HG02852 (cell line): ENCODE measurements around the gene CCDC120.

Experiments used
- ATAC-seq: cut with Tn5 transposase; IDR thresholded peaks from one replicate; pipeline ENCODE4 v1.9.1; 2021; ENCODE audit warnings: mild to moderate bottlenecking, moderate library complexity; ENCODE audit not compliant: unreplicated experiment

CCDC120 gene

GRCh38 chrX:49100704-49101628 is 42.2 kb downstream of the CCDC120 start:
- ATAC-seq = peak; percentile 93

DNA sequence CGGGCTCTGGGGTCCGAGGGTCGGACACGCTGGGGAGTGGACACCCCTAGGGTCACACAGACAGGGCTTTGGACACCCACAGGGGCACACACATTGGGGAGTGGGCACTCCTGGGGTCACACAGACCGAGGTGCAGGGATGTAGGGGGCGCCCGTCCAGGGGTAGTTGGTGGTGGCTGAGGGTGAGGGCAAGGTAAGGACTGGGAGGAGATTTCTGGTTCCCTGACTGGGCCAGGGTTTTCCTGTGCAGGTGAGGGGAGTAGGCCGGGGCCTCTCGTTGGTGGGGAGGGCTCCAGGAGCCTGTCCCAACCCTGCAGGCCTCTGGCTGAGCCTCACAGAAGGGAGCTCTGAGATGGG is 42.8 kb downstream of the CCDC120 start:
- ATAC-seq = peak; percentile 4

DNA sequence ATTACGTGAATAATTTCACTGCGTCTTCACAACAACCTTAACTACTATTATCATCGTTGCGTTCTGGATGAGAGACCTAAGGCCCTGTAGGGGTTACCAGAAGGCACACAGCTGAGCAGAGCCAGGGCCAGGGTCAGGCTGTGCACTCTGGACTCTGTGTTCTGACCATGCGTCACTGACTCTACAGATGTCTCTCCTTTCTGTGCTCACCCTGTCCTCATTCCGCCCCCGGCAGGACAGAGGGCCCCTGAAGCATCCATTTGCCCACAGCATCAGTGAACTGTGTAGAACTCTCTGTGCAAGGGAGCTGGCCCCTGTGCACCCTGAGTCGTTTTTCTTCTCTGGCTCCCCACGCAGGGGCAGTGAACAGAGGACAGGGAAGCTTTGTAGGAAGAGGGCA is 43.4 kb downstream of the CCDC120 start:
- ATAC-seq = no peak

DNA sequence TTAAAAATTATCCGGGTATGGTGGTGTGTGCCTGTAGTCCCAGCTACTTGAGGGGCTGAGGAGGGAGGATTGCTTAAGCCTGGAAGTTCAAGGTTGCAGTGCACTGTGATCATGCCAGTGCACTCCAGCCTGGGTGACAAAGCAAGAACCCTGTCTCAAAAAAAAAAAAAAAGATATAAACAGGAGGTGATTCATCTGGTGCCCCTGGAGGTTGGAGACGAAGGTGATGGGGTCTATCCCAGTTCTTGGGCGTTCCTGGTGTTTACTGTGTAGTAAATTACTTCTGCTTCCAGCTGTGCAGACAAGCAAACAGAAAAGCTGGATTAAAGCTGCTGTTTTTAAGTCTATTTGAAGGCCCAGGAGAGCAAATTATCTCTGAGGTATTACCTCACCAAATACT is 44.8 kb downstream of the CCDC120 start:
- ATAC-seq = no peak

GRCh38 chrX:49106296-49106695 is 47.5 kb downstream of the CCDC120 start:
- no peak for ATAC-seq

DNA sequence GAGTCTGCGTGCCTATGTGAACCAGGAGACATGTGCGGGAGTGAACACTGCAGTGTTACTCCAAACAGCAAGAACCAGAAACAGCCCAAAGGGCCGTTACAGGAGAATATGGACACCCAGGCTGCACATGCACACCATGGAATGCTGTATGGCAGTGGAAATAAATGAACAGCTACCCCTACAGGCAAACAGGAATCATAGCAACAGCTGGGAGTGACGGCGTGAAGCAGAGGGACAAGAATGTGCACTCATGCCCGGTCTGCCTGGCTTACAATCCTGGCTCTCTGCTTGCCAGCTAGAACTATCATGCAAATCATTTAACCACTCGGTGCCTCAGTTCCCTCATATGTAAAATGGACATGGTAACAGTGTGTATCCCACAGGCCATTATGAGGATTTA is 48.1 kb downstream of the CCDC120 start:
- no peak for ATAC-seq

GRCh38 chrX:49108641-49109040 is 49.8 kb downstream of the CCDC120 start:
- ATAC-seq = no peak

- ATAC-seq = no peak
Measured at GRCh38 chrX:49110417-49110816, 51.6 kb downstream of the CCDC120 start.

- ATAC-seq = no peak
Measured at GRCh38 chrX:49111791-49112190, 53.0 kb downstream of the CCDC120 start.

GRCh38 chrX:49116076-49116475 is 57.3 kb downstream of the CCDC120 start:
- ATAC-seq = no peak

DNA sequence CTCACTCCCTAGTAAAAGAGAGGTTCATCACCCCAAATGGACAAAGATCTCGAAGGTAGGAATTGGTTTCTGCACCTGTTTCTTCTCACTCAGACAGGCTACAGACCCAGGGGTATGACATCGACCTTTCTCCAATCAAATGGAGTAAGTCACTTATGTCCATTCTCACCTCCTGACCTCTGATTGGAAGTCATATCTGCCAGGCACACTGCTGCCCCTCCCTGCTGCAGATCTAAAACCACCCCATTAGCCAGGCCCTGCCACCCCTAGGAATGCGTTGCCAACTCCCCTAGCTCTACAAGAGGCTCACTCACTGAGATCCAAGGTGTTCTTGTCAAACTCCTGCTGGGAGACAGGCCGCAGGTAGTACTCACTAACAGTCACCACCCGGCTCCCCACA is 57.9 kb downstream of the CCDC120 start:
- no peak for ATAC-seq

GRCh38 chrX:49117581-49117980 is 58.8 kb downstream of the CCDC120 start:
- no peak for ATAC-seq
